HUDEP-2 (cell line): ENCODE measurements around the gene NKD1.

Experiments
- DNase-seq, 76 experiments: peaks; one replicate each; lab custom pipeline; 2025; ENCODE audit not compliant: unreplicated experiment in 76 of 76; lab: John Stamatoyannopoulos, UW

NKD1 gene

GRCh38 chr16:50667497-50668367, 119.5 kb downstream of the NKD1 start:
- DNase-seq: peak in 2 of 76 experiments; percentile 6 to 10

- DNase-seq: no peak
These were observed 120.3 kb downstream of the NKD1 start for GRCh38 chr16:50668368-50669008.

- DNase-seq: no peak
These were observed 121.5 kb downstream of the NKD1 start for GRCh38 chr16:50669741-50670140.

- no peak for DNase-seq
These were observed 122.3 kb downstream of the NKD1 start for GRCh38 chr16:50670476-50670875.

GRCh38 chr16:50671644-50672260, 123.6 kb downstream of the NKD1 start:
- peak in 37 of 76 experiments; percentile 1 to 43 (median 11) for DNase-seq

- DNase-seq: no peak
These were observed 125.5 kb downstream of the NKD1 start for GRCh38 chr16:50673496-50674275.

- no peak for DNase-seq
These were observed 126.6 kb downstream of the NKD1 start for GRCh38 chr16:50674831-50675230.

GRCh38 chr16:50675686-50676610, 127.8 kb downstream of the NKD1 start:
- DNase-seq: no peak

GRCh38 chr16:50676684-50677225, 128.6 kb downstream of the NKD1 start:
- no peak for DNase-seq

- DNase-seq: no peak
These were observed 129.2 kb downstream of the NKD1 start for GRCh38 chr16:50677351-50677750.

- no peak for DNase-seq
These were observed 130.3 kb downstream of the NKD1 start for GRCh38 chr16:50678531-50678930.

GRCh38 chr16:50679266-50679665, 131.1 kb downstream of the NKD1 start:
- no peak for DNase-seq

GRCh38 chr16:50679676-50680555, 131.7 kb downstream of the NKD1 start:
- no peak for DNase-seq

GRCh38 chr16:50680556-50680893, 132.3 kb downstream of the NKD1 start:
- DNase-seq: no peak

GRCh38 chr16:50681021-50681885, 133.1 kb downstream of the NKD1 start, which contains the start of gene SNX20:
TSS of gene SNX20 (minus strand) at chr16:50681312. CDS start at chr16:50677526, 3,786 bp downstream.
- DNase-seq: no peak

GRCh38 chr16:50683689-50684374, 135.6 kb downstream of the NKD1 start:
- no peak for DNase-seq
